Thoracic aorta (tissue), 2 donors: ENCODE data around the gene RNF224. TPM values are rescaled to one million over a fixed set of nuclear protein-coding genes. Genes with fewer than 3 reads are reported as not detected.

Experiments used
- ATAC-seq: fragments of 150-250 bp; one replicate; pipeline ENCODE4 v1.8.0; 2017; ENCODE audit warnings: low read depth; ENCODE audit not compliant: insufficient number of reproducible peaks, low FRiP score
- DNase-seq: peaks from one replicate; pipeline ENCODE4 v3.0.0-alpha.2; 2020; ENCODE audit warnings: low spot score
- H3K27ac ChIP-seq, 2 donors: fragments of 200-600 bp; sonication (generic); 1 replicate in 1 of 2; 2 replicates in 1 of 2; pipeline ENCODE4 v1.5.1; 2016; ENCODE audit warnings: mild to moderate bottlenecking in 2 of 2, moderate library complexity in 2 of 2
- H3K27me3 ChIP-seq: fragments of 200-600 bp; sonication (generic); replicated peaks from 2 replicates; pipeline ENCODE4 v1.6.0; 2016; ENCODE audit warnings: mild to moderate bottlenecking; ENCODE audit not compliant: insufficient read depth
- H3K36me3 ChIP-seq: fragments of 200-600 bp; sonication (generic); one replicate; pipeline ENCODE4 v1.5.1; 2016
- H3K4me1 ChIP-seq, 2 donors: fragments of 200-600 bp; sonication (generic); 1 replicate in 1 of 2; 2 replicates in 1 of 2; pipeline versions ENCODE4 v1.5.1 to v1.6.0; 2016; ENCODE audit warnings: low read depth in 2 of 2, mild to moderate bottlenecking in 1 of 2; ENCODE audit not compliant: control insufficient read depth in 1 of 2
- H3K4me3 ChIP-seq: fragments of 200-600 bp; sonication (generic); 2 replicates; pipeline ENCODE4 v1.5.1; 2016; ENCODE audit warnings: mild to moderate bottlenecking
- H3K9me3 ChIP-seq: fragments of 200-600 bp; sonication (generic); 2 replicates; pipeline ENCODE4 v1.5.1; 2016
- total RNA-seq, 2 donors: library from RNA; depleted of rRNA; stranded (reverse); fragments of >200 nt; gene quantifications; one replicate each; pipeline versions ENCODE4 v1.1.0 to v1.2.3, GENCODE V29; 2016
- TF ChIP-seq, protein P1 (sequence below): fragments of 200-600 bp; sonication (generic); IDR thresholded peaks from one replicate; pipeline ENCODE4 v1.5.1; 2019; ENCODE audit warnings: antibody characterized with exemption

Gene RNF224
- total RNA-seq, 2 donors from 2014 or later: not detected

DNA sequence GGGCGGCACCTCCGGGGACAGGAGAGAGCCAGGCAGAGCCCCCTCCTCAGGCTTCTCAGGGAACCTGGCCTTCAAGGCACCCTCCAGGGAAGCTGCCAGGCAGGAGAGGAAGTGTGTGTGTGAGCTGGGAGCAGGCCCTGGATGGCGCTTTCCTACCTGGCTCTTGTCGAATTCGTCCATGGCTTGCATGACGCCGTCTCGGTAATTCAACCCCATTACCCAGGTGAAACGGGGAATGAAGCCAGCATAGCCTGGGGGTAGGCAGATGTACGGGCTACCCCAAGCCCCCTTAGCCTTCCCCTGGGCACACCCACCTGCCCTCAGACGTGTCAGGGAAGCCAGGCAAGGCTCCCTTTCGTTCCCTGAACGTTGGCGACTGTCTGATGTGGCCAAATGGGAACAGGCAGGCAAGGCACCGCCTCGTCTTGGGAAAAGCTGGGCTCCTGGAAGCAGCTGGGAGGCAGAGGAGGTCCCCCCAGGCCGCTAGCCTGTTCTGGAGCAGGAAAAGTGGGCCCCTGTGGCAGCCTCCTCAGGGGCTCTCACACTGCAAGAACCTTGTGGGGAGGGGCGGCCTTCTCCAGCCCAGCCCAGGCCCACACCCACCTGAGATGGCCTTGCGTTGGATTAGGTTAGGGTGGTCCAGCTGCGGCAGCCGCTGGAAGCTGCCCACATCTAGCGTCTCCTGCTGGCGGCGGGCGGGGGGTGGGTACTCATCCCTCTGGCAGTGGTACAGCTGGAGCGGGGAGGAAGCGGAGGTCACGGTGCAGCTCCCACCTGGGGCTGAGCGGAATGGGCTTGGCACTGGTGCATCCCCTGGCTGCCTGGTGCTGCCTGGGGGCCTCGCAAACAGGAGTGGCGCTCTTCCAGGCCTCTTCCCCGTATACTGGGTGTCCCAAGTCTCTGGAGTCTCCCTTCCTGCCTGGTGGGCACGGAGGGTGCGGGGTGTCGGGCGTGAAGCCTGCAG lies 17.5 kb downstream of the RNF224 start:
- DNase-seq: no peak
- H3K27me3 ChIP-seq: no peaks in the 10 kb centered on the region
- no peak overlapping the region for H3K27ac ChIP-seq
- no peak overlapping the region for H3K4me3 ChIP-seq
- peaks cover 6 to 23% of the 10 kb centered on the region in 2 donors for H3K4me1 ChIP-seq
- no peak for ATAC-seq
- peaks cover 12% of the 10 kb centered on the region for H3K36me3 ChIP-seq
- TF ChIP-seq, protein P1, sequence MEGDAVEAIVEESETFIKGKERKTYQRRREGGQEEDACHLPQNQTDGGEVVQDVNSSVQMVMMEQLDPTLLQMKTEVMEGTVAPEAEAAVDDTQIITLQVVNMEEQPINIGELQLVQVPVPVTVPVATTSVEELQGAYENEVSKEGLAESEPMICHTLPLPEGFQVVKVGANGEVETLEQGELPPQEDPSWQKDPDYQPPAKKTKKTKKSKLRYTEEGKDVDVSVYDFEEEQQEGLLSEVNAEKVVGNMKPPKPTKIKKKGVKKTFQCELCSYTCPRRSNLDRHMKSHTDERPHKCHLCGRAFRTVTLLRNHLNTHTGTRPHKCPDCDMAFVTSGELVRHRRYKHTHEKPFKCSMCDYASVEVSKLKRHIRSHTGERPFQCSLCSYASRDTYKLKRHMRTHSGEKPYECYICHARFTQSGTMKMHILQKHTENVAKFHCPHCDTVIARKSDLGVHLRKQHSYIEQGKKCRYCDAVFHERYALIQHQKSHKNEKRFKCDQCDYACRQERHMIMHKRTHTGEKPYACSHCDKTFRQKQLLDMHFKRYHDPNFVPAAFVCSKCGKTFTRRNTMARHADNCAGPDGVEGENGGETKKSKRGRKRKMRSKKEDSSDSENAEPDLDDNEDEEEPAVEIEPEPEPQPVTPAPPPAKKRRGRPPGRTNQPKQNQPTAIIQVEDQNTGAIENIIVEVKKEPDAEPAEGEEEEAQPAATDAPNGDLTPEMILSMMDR: no peak
- no peaks in the 10 kb centered on the region for H3K9me3 ChIP-seq

DNA sequence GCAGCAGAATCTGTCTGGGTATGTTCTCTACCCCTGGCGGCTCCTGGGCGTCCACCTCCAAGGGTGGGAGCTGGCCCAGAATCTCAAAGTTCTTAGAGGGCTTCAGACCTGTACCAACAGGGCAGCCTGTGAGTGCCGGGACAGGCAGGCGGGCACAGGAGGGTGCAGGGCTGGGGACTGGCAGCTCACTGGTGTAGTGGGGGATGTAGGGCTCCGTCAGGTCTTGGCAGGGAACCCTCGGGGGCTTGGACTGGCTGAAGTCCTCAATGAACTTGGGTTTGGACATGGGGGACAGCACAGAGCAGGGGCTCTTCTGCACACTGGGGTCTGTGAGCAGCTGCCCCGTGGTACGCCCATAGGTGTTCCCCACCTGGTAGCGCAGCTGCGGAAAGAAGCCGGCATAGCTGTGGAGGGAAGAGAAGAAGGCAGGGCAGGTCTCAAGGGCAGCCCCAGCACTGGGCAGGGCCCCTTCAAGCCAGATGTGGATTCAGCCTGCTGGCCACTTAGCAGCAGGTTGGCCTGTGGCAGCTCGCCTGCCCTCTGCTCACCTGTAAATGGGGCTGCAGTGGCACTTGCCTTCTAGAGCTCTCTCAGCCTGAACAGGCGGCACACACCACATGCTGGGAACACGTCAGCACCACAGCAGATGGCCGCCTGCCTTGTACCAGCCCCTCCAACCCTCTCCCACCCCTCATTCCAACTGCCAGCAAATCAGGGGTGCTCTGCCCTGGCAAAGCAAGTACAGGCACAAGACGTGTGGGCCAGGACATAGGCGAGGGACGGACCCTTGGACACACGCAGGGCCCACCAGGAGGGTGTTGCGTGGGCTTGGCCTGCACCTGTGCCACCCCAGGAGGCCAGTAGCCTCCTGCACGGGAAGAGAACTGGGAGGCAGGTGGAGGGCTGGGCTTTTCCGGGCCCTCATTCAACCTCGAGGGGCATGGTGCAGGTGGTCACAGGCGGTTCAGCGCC lies 18.4 kb downstream of the RNF224 start:
- TF ChIP-seq, protein P1: no peak
- DNase-seq (no peak), ATAC-seq (no peak)
- H3K27ac ChIP-seq: no peak overlapping the region
- no peaks in the 10 kb centered on the region for H3K9me3 ChIP-seq
- H3K4me3 ChIP-seq: no peak overlapping the region
- no peaks in the 10 kb centered on the region for H3K27me3 ChIP-seq
- peaks cover 6 to 20% of the 10 kb centered on the region in 2 donors for H3K4me1 ChIP-seq
- H3K36me3 ChIP-seq: peaks cover 12% of the 10 kb centered on the region

DNA sequence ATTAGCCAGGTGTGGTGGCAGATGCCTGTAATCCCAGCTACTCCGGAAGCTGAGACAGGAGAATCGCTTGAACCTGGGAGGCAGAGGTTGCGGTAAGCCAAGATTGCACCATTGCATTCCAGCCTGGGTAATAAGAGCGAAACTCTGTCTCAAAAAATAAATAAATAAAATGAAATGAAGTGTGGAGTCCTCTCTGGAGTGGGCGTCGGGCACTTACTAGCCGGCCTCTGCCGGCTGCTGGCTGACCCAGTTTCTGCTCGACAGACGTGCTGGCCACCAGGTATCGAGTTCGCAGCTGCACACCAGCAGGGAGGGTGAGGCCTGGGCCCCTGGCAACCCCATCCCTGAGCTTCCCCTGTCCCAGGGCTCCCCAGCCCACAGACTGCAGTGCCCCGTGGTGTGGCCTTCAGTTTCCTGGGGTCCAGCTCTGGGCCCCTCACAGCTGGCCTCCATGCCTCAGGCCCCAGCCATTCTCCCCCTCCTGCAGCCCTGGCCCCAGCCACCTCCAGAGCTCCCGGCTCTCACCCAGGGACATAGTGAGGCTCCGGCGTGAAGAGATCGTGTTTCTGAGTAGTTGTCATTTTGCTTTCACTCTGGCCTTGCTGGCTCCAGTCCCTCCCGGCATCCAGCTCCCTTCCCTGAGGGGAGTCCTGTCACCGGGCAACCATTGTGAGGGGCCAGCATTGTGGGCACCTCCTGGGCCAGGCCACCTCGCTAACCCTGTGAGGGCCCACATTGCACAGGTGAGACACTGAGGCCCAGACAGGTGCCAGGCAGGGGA lies 20.0 kb downstream of the RNF224 start:
- TF ChIP-seq, protein P1: no peak
- ATAC-seq (no peak), DNase-seq (no peak)

DNA sequence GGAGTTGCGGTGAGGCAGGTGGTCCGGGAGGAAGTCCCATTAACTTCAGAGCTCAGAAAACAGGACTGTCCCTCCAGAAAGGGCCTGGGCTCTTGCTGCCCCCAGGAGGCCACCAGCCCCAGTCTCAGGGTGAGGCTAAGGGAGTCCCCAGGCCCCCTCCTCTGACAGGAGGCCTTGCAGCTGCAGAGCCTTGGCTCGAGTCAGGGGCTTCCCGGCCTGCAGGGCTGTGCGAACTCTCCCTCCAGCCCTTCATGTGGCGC lies 20.5 kb downstream of the RNF224 start:
- no peaks in the 10 kb centered on the region for H3K27me3 ChIP-seq
- TF ChIP-seq, protein P1: no peak
- no peak overlapping the region for H3K4me3 ChIP-seq
- H3K9me3 ChIP-seq: no peaks in the 10 kb centered on the region
- H3K4me1 ChIP-seq: peaks cover 0 to 8% of the 10 kb centered on the region in 2 donors
- peaks cover 9% of the 10 kb centered on the region for H3K36me3 ChIP-seq
- no peak for DNase-seq
- no peak for ATAC-seq
- H3K27ac ChIP-seq: no peak overlapping the region

More for the DNA sequence above, 20.0 kb downstream of the RNF224 start:
- no peaks in the 10 kb centered on the region for H3K27me3 ChIP-seq
- H3K27ac ChIP-seq: no peak overlapping the region
- peaks cover 5 to 13% of the 10 kb centered on the region in 2 donors for H3K4me1 ChIP-seq
- H3K36me3 ChIP-seq: peaks cover 12% of the 10 kb centered on the region
- no peaks in the 10 kb centered on the region for H3K9me3 ChIP-seq
- no peak overlapping the region for H3K4me3 ChIP-seq
